ENCODE data around the gene ADAMTS3. TPM values are rescaled to one million over a fixed set of nuclear protein-coding genes. Genes with fewer than 3 reads are reported as not detected.
"Not testable (repeated sequence)": the region's sequence is repeated elsewhere in the genome, so short reads cannot be mapped to it uniquely, and the experiment has no call there.

Gene ADAMTS3
- total RNA-seq, 1 donor from 2014 or later, result 15.9 TPM

GRCh38 chr4:72553540-72554337 lies 15.3 kb downstream of the ADAMTS3 start:
- DNase-seq (ENCODE audit: low read depth), result no peak

- DNase-seq (ENCODE audit: low read depth), result no peak
These were observed 16.6 kb downstream of the ADAMTS3 start for GRCh38 chr4:72552447-72552846.

GRCh38 chr4:72546456-72546855 lies 22.6 kb downstream of the ADAMTS3 start:
- no peak for DNase-seq (ENCODE audit: low read depth)

GRCh38 chr4:72540694-72541093 lies 28.3 kb downstream of the ADAMTS3 start:
- not testable (repeated sequence) for DNase-seq (ENCODE audit: low read depth)

- DNase-seq (ENCODE audit: low read depth), result no peak
These were observed 31.0 kb downstream of the ADAMTS3 start for GRCh38 chr4:72538006-72538405.

- DNase-seq (ENCODE audit: low read depth), result no peak
These were observed 32.6 kb downstream of the ADAMTS3 start for GRCh38 chr4:72536443-72536842.

GRCh38 chr4:72531768-72532290 lies 37.2 kb downstream of the ADAMTS3 start:
- DNase-seq (ENCODE audit: low read depth), result no peak

GRCh38 chr4:72531322-72531721 lies 37.7 kb downstream of the ADAMTS3 start:
- DNase-seq (ENCODE audit: low read depth), result no peak

- DNase-seq (ENCODE audit: low read depth), result no peak
These were observed 39.7 kb downstream of the ADAMTS3 start for GRCh38 chr4:72529148-72529822.

GRCh38 chr4:72527038-72527646 lies 41.9 kb downstream of the ADAMTS3 start:
- DNase-seq (ENCODE audit: low read depth), result no peak

GRCh38 chr4:72525938-72526337 lies 43.1 kb downstream of the ADAMTS3 start:
- peak; percentile 83 for DNase-seq (ENCODE audit: low read depth)

- no peak for DNase-seq (ENCODE audit: low read depth)
These were observed 46.6 kb downstream of the ADAMTS3 start for GRCh38 chr4:72522440-72522839.

- DNase-seq (ENCODE audit: low read depth), result no peak
These were observed 55.8 kb downstream of the ADAMTS3 start for GRCh38 chr4:72513227-72513626.

- DNase-seq (ENCODE audit: low read depth), result no peak
These were observed 61.1 kb downstream of the ADAMTS3 start for GRCh38 chr4:72507860-72508419.

- DNase-seq (ENCODE audit: low read depth), result no peak
These were observed 61.9 kb downstream of the ADAMTS3 start for GRCh38 chr4:72507167-72507566.

- peak; percentile 73 for DNase-seq (ENCODE audit: low read depth)
These were observed 63.7 kb downstream of the ADAMTS3 start for GRCh38 chr4:72505314-72505744.

GRCh38 chr4:72500214-72500613 lies 68.8 kb downstream of the ADAMTS3 start:
- DNase-seq (ENCODE audit: low read depth), result no peak

GRCh38 chr4:72496119-72496518 lies 72.9 kb downstream of the ADAMTS3 start:
- peak; percentile 50 for DNase-seq (ENCODE audit: low read depth)

GRCh38 chr4:72494156-72494555 lies 74.9 kb downstream of the ADAMTS3 start:
- no peak for DNase-seq (ENCODE audit: low read depth)

- DNase-seq (ENCODE audit: low read depth), result peak; percentile 81
These were observed 79.8 kb downstream of the ADAMTS3 start for GRCh38 chr4:72489267-72489666.

GRCh38 chr4:72486991-72487390 lies 82.0 kb downstream of the ADAMTS3 start:
- DNase-seq (ENCODE audit: low read depth), result no peak

GRCh38 chr4:72484981-72485380 lies 84.0 kb downstream of the ADAMTS3 start:
- DNase-seq (ENCODE audit: low read depth), result no peak

Data from renal cortical epithelial cell (primary cell).